ENCODE measurements around the gene TRAPPC12.

Gene TRAPPC12

GRCh38 chr2:3411103-3411502 lies 31.6 kb downstream of the TRAPPC12 start:
- Histone ChIP-seq H3K4me3 (ENCODE audit: low read depth, low read length) (no peak overlapping the region), H3K9me3 (ENCODE audit: severe bottlenecking) (no peaks in the 10 kb centered on the region), H3K27ac (no peak overlapping the region), H3K36me3 (peaks cover 9% of the 10 kb centered on the region), H3K27me3 (ENCODE audit: insufficient read depth, low read depth, severe bottlenecking) (no peaks in the 10 kb centered on the region)
- no peak for TF ChIP-seq CTCF (IDR thresholded peaks at IDR 0.05; ENCODE audit: low read depth, low read length)
- no peak for DNase-seq

DNA sequence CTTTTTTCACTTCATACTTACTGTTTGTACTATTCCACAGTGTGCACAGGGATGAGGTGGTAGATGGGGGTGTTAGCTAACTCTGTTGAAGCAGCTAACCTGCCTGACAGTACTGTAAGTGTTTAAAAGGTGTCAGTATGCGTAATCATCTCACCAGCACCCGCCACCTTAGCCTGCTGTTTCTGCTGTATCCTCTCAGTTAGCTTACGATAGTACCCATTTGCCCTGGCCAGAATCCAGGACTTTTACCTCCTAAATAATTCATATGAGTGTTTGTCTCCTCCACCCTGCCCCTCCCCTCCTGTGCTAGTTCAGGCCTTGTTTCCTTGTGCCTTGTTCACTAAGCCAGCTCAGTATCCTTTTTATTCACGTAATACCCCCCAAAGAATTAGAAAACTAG lies 34.2 kb downstream of the TRAPPC12 start:
- Histone ChIP-seq H3K27me3 (ENCODE audit: insufficient read depth, low read depth, severe bottlenecking) (no peaks in the 10 kb centered on the region), H3K9me3 (ENCODE audit: severe bottlenecking) (no peaks in the 10 kb centered on the region), H3K36me3 (peaks cover 9% of the 10 kb centered on the region), H3K4me3 (ENCODE audit: low read depth, low read length) (no peak overlapping the region), H3K27ac (no peak overlapping the region)
- DNase-seq: no peak
- TF ChIP-seq CTCF (IDR thresholded peaks at IDR 0.05; ENCODE audit: low read depth, low read length): no peak

- Histone ChIP-seq H3K27me3 (ENCODE audit: insufficient read depth, low read depth, severe bottlenecking) (no peaks in the 10 kb centered on the region), H3K4me3 (ENCODE audit: low read depth, low read length) (no peak overlapping the region), H3K27ac (no peak overlapping the region), H3K36me3 (peaks cover 9% of the 10 kb centered on the region), H3K9me3 (ENCODE audit: severe bottlenecking) (no peaks in the 10 kb centered on the region)
- DNase-seq: no peak
- no peak for TF ChIP-seq CTCF (IDR thresholded peaks at IDR 0.05; ENCODE audit: low read depth, low read length)
Observed at GRCh38 chr2:3414133-3414860, 34.8 kb downstream of the TRAPPC12 start.

GRCh38 chr2:3418766-3419404 lies 39.4 kb downstream of the TRAPPC12 start:
- Histone ChIP-seq H3K27me3 (ENCODE audit: insufficient read depth, low read depth, severe bottlenecking) (no peaks in the 10 kb centered on the region), H3K9me3 (ENCODE audit: severe bottlenecking) (no peaks in the 10 kb centered on the region), H3K4me3 (ENCODE audit: low read depth, low read length) (no peak overlapping the region), H3K36me3 (peaks cover 27% of the 10 kb centered on the region), H3K27ac (no peak overlapping the region; the same call in 1 of the 2 replicates)
- DNase-seq: peak; percentile 42
- no peak for TF ChIP-seq CTCF (IDR thresholded peaks at IDR 0.05; ENCODE audit: low read depth, low read length)

DNA sequence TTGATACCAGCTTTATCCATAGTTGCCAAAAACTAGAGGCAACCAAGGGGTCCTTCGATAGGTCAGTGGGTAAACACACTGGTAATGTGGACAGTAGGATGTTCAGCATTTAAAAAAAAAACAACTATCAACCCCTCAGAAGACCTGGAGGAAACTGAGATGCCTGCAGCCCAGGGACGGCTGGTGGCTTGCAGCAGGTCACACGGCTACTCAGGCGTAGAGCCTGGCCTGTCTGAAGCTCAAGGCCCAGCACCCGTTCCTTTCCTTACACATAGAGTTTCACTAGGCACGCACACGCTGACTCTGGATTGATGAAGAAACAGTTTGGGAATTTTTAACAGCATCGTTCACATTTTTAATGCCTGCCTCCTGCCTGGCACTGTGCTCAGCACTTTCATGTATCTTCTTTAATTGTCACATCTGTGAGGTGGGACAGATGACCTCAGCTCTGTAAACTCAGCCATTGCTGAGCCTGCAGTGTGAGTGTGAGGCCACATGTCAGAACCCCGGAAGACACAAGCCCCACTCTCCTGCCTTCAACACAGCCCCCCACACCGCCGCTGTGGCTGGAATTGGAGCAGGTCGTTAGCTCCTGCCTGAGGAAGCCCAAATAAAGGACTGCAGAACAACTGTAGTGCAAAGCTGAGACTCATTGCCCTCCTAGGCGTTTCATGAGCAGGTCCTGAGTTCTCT lies 40.7 kb downstream of the TRAPPC12 start:
- no peak overlapping the region for H3K27ac ChIP-seq
- H3K4me3 ChIP-seq (ENCODE audit: low read depth, low read length): no peak overlapping the region
- no peak for DNase-seq
- peaks cover 32% of the 10 kb centered on the region for H3K36me3 ChIP-seq
- no peaks in the 10 kb centered on the region for H3K9me3 ChIP-seq (ENCODE audit: severe bottlenecking)
- no peaks in the 10 kb centered on the region for H3K27me3 ChIP-seq (ENCODE audit: insufficient read depth, low read depth, severe bottlenecking)
- no peak for TF ChIP-seq CTCF (IDR thresholded peaks at IDR 0.05; ENCODE audit: low read depth, low read length)

All from WERI-Rb-1 (cell line).